Neural cell (in vitro differentiated cells): ENCODE data around the gene GATA6.

Experiments
- EP300 ChIP-seq: fragments of 450-650 bp; conservative IDR thresholded peaks from 2 replicates; pipeline ENCODE4 v1.6.1; 2014; ENCODE audit warnings: antibody characterized with exemption, mild to moderate bottlenecking, moderate library complexity; ENCODE audit not compliant: poor library complexity, severe bottlenecking
- EZH2 ChIP-seq: fragments of 200-600, 300-800 bp; shearing (Covaris generic), sonication (generic); IDR thresholded peaks from 2 replicates; pipeline ENCODE4 v1.6.1; 2014; ENCODE audit warnings: antibody characterized with exemption, low read length, borderline replicate concordance, mild to moderate bottlenecking; ENCODE audit not compliant: insufficient read depth, poor library complexity, severe bottlenecking
- RAD21 ChIP-seq: fragments of 450-650 bp; conservative IDR thresholded peaks from 2 replicates; pipeline ENCODE4 v1.6.1; 2014; ENCODE audit warnings: antibody characterized with exemption, mild to moderate bottlenecking, moderate library complexity
- TAF1 ChIP-seq: IDR thresholded peaks from 2 replicates; pipeline ENCODE4 v1.6.1; 2012; ENCODE audit warnings: low read depth
- TF ChIP-seq, protein P1 (sequence below): fragments of 450-650 bp; IDR thresholded peaks from 2 replicates; pipeline ENCODE4 v1.5.1; 2014; ENCODE audit warnings: antibody characterized with exemption, mild to moderate bottlenecking, moderate library complexity; ENCODE audit not compliant: poor library complexity, severe bottlenecking

DNA sequence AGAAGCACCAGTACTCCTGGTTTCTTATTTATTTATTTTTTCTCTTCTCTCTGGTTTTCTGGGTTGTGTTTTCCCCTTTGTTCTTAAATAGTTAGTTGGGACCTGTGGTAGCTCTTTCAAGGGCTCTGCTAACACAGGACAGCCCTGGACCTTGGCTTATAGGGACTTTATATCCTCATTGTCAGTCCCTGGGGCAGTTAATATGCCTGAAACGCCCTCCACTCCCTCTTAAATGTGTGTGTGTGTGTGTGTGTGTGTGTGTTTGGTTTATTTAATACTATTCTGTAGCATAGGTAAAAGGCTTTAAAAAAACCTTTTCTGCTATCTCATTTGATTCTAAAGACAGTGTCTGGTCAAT, 54.6 kb downstream of the GATA6 start:
- TF ChIP-seq, protein P1, sequence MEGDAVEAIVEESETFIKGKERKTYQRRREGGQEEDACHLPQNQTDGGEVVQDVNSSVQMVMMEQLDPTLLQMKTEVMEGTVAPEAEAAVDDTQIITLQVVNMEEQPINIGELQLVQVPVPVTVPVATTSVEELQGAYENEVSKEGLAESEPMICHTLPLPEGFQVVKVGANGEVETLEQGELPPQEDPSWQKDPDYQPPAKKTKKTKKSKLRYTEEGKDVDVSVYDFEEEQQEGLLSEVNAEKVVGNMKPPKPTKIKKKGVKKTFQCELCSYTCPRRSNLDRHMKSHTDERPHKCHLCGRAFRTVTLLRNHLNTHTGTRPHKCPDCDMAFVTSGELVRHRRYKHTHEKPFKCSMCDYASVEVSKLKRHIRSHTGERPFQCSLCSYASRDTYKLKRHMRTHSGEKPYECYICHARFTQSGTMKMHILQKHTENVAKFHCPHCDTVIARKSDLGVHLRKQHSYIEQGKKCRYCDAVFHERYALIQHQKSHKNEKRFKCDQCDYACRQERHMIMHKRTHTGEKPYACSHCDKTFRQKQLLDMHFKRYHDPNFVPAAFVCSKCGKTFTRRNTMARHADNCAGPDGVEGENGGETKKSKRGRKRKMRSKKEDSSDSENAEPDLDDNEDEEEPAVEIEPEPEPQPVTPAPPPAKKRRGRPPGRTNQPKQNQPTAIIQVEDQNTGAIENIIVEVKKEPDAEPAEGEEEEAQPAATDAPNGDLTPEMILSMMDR: no peak
- TF ChIP-seq EP300 (no peak), EZH2 (no peak), TAF1 (no peak), RAD21 (no peak)
